Measurements from ENCODE around the gene EYS.

The EYS gene

GRCh38 chr6:63844287-63844686 is 1862.7 kb downstream of the EYS start:
- TF ChIP-seq CTCF (IDR thresholded peaks at IDR 0.05) = no peak

- TF ChIP-seq CTCF (IDR thresholded peaks at IDR 0.05) = no peak
Observed at GRCh38 chr6:63839485-63839884, 1867.5 kb downstream of the EYS start.

GRCh38 chr6:63824722-63825121 is 1882.3 kb downstream of the EYS start:
- TF ChIP-seq CTCF (IDR thresholded peaks at IDR 0.05) = no peak

GRCh38 chr6:63821442-63821841 is 1885.6 kb downstream of the EYS start:
- no peak for TF ChIP-seq CTCF (IDR thresholded peaks at IDR 0.05)

GRCh38 chr6:63819831-63820230 is 1887.2 kb downstream of the EYS start:
- TF ChIP-seq CTCF (IDR thresholded peaks at IDR 0.05) = no peak

GRCh38 chr6:63817492-63818050 is 1889.5 kb downstream of the EYS start:
- no peak for TF ChIP-seq CTCF (IDR thresholded peaks at IDR 0.05)

- no peak for TF ChIP-seq CTCF (IDR thresholded peaks at IDR 0.05)
Observed at GRCh38 chr6:63816982-63817436, 1890.0 kb downstream of the EYS start.

- no peak for TF ChIP-seq CTCF (IDR thresholded peaks at IDR 0.05)
Observed at GRCh38 chr6:63816401-63816981, 1890.5 kb downstream of the EYS start.

Measured in LNCAP (cell line).